ENCODE measurements around the gene SMOC2. TPM values are rescaled to one million over a fixed set of nuclear protein-coding genes. Genes with fewer than 3 reads are reported as not detected.

The SMOC2 gene
- polyA plus RNA-seq, 1 of the 3 experiments (the other 2 are of a cell fraction), result not detected

DNA sequence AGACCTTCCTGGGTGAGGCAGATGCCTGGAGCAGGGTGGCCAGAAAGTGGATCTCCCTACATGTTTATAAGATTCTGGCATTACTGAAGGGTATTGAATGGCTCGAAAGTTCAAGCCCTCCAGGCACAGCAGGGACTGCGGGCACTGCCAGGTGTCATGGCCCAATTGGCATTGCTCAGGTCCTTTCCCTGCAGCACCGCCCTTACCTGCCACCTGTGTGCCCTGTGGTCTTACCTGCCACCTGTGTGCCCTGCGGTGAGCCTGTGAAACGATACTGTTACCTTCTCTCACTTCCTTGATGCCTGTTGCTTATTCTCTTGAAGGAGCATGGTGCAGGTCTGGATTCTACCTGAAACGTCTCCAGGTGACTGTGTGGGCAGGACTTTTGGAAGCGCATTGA is 32.2 kb downstream of the SMOC2 start:
- H3K9me3 ChIP-seq, result no peaks in the 10 kb centered on the region
- TF ChIP-seq, protein P1, sequence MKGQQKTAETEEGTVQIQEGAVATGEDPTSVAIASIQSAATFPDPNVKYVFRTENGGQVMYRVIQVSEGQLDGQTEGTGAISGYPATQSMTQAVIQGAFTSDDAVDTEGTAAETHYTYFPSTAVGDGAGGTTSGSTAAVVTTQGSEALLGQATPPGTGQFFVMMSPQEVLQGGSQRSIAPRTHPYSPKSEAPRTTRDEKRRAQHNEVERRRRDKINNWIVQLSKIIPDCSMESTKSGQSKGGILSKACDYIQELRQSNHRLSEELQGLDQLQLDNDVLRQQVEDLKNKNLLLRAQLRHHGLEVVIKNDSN (IDR thresholded peaks at IDR 0.05; ENCODE audit: borderline replicate concordance, low read depth), result no peak
- no peak for TF ChIP-seq GABPA (IDR thresholded peaks at IDR 0.05; ENCODE audit: low read depth)
- TF ChIP-seq SIN3A (IDR thresholded peaks at IDR 0.05; ENCODE audit: borderline replicate concordance, low read depth, low read length), result no peak
- TF ChIP-seq ELF1 (IDR thresholded peaks at IDR 0.05), result no peak
- H3K36me3 ChIP-seq (replicated peaks in 1 of 2; ENCODE audit: control insufficient read depth in 1 of 2, insufficient read depth in 2 of 2, low read length in 1 of 2), result no peaks in the 10 kb centered on the region
- ChIA-PET CTCF (no interaction called here), POLR2A (no interaction called here)
- H3K9ac ChIP-seq, result no peak overlapping the region
- H3K79me2 ChIP-seq (ENCODE audit: insufficient read depth), result no peaks in the 10 kb centered on the region
- no peak overlapping the region for H3K4me3 ChIP-seq (ENCODE audit: low read depth in 2 of 2, low read length in 1 of 2)
- H2AFZ ChIP-seq (ENCODE audit: low read depth), result no peak overlapping the region
- H3K4me1 ChIP-seq (ENCODE audit: control insufficient read depth in 1 of 2, insufficient read depth in 2 of 2, low read depth in 1 of 2, low read length in 1 of 2), result no peaks in the 10 kb centered on the region; a peak in 1 of 4 replicates
- 33% methylated on average over 6 of the region's 7 CpGs for WGBS (ENCODE audit: low lambda C conversion rate)
- no peak for DNase-seq
- H3K27ac ChIP-seq (ENCODE audit: low read depth in 2 of 2, low read length in 1 of 2), result no peak overlapping the region
- no peaks in the 10 kb centered on the region for H3F3A ChIP-seq (replicated peaks; ENCODE audit: insufficient read depth)
- H4K20me1 ChIP-seq (ENCODE audit: insufficient read depth), result no peaks in the 10 kb centered on the region
- H3K4me2 ChIP-seq, result no peak overlapping the region
- no peaks in the 10 kb centered on the region for H3K9me2 ChIP-seq
- H3K27me3 ChIP-seq (ENCODE audit: insufficient read depth), result no peaks in the 10 kb centered on the region

DNA sequence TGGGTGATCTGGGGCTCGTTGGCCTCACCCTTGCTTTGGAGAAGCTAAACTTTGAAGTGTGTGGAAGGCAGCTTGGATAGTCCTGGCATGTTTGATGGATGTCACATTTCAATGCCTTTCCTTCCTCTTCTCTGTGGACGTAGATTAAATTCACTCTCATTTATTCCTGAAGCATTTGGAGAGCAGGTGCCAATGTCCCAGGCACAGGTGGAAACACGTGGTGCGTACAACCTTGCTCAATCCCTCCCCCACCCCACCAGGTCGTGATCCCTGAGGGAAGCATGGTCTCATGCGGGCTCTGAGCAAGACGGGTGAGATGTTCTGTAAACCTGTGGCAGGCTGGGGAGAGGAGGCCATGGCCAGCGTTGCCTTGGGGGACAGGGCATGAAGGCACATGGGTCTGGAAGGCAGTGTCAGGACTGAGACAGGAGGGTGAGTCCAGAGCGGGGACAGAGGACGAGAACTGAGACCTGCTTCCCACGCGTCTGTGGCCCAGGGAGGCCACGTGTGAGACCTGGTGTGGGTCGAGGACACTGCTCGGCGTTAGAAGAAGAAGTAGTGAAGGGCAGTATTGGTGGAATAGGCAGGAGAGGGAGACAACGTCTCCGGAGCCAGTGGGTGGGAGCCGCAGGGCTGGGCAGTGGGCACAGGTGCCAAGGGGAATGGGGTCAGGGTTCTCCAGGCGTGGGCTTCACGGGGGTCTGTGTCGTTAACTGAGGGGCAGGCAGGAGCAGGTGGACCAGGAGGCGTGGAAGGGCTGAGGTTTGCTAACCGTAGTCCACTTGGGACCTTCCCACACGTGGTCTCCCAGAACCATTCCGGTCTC is 34.4 kb downstream of the SMOC2 start:
- Histone ChIP-seq H3K4me2 (no peak overlapping the region), H3K79me2 (ENCODE audit: insufficient read depth) (no peaks in the 10 kb centered on the region), H2AFZ (ENCODE audit: low read depth) (no peak overlapping the region), H3K4me1 (ENCODE audit: control insufficient read depth in 1 of 2, insufficient read depth in 2 of 2, low read depth in 1 of 2, low read length in 1 of 2) (no peaks in the 10 kb centered on the region), H3K36me3 (replicated peaks in 1 of 2; ENCODE audit: control insufficient read depth in 1 of 2, insufficient read depth in 2 of 2, low read length in 1 of 2) (no peaks in the 10 kb centered on the region), H3K9me3 (no peaks in the 10 kb centered on the region), H3F3A (replicated peaks; ENCODE audit: insufficient read depth) (no peaks in the 10 kb centered on the region), H4K20me1 (ENCODE audit: insufficient read depth) (no peaks in the 10 kb centered on the region), H3K27me3 (ENCODE audit: insufficient read depth) (no peaks in the 10 kb centered on the region), H3K27ac (ENCODE audit: low read depth in 2 of 2, low read length in 1 of 2) (no peak overlapping the region), H3K9me2 (no peaks in the 10 kb centered on the region), H3K9ac (no peak overlapping the region), H3K4me3 (ENCODE audit: low read depth in 2 of 2, low read length in 1 of 2) (no peak overlapping the region)
- TF ChIP-seq, protein P2, sequence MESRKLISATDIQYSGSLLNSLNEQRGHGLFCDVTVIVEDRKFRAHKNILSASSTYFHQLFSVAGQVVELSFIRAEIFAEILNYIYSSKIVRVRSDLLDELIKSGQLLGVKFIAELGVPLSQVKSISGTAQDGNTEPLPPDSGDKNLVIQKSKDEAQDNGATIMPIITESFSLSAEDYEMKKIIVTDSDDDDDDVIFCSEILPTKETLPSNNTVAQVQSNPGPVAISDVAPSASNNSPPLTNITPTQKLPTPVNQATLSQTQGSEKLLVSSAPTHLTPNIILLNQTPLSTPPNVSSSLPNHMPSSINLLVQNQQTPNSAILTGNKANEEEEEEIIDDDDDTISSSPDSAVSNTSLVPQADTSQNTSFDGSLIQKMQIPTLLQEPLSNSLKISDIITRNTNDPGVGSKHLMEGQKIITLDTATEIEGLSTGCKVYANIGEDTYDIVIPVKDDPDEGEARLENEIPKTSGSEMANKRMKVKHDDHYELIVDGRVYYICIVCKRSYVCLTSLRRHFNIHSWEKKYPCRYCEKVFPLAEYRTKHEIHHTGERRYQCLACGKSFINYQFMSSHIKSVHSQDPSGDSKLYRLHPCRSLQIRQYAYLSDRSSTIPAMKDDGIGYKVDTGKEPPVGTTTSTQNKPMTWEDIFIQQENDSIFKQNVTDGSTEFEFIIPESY (IDR thresholded peaks at IDR 0.05; ENCODE audit: borderline replicate concordance, low read depth), result no peak
- TF ChIP-seq RFX5 (IDR thresholded peaks at IDR 0.05; ENCODE audit: low read length) (no peak), POLR2AphosphoS5 (IDR thresholded peaks at IDR 0.05; ENCODE audit: low read depth, low read length) (no peak), CHD2 (IDR thresholded peaks at IDR 0.05; ENCODE audit: low read length, partially characterized antibody) (no peak), GABPA (IDR thresholded peaks at IDR 0.05; ENCODE audit: low read depth) (no peak), FOXM1 (IDR thresholded peaks at IDR 0.05; ENCODE audit: low read depth) (no peak), RCOR1 (IDR thresholded peaks at IDR 0.05; ENCODE audit: low read length) (no peak)
- TF ChIP-seq, protein P3, sequence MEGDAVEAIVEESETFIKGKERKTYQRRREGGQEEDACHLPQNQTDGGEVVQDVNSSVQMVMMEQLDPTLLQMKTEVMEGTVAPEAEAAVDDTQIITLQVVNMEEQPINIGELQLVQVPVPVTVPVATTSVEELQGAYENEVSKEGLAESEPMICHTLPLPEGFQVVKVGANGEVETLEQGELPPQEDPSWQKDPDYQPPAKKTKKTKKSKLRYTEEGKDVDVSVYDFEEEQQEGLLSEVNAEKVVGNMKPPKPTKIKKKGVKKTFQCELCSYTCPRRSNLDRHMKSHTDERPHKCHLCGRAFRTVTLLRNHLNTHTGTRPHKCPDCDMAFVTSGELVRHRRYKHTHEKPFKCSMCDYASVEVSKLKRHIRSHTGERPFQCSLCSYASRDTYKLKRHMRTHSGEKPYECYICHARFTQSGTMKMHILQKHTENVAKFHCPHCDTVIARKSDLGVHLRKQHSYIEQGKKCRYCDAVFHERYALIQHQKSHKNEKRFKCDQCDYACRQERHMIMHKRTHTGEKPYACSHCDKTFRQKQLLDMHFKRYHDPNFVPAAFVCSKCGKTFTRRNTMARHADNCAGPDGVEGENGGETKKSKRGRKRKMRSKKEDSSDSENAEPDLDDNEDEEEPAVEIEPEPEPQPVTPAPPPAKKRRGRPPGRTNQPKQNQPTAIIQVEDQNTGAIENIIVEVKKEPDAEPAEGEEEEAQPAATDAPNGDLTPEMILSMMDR (IDR thresholded peaks at IDR 0.05), result no peak
- TF ChIP-seq, protein P4, sequence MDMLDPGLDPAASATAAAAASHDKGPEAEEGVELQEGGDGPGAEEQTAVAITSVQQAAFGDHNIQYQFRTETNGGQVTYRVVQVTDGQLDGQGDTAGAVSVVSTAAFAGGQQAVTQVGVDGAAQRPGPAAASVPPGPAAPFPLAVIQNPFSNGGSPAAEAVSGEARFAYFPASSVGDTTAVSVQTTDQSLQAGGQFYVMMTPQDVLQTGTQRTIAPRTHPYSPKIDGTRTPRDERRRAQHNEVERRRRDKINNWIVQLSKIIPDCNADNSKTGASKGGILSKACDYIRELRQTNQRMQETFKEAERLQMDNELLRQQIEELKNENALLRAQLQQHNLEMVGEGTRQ (IDR thresholded peaks at IDR 0.05; ENCODE audit: borderline replicate concordance, low read depth, low read length), result no peak
- TF ChIP-seq, protein P5, sequence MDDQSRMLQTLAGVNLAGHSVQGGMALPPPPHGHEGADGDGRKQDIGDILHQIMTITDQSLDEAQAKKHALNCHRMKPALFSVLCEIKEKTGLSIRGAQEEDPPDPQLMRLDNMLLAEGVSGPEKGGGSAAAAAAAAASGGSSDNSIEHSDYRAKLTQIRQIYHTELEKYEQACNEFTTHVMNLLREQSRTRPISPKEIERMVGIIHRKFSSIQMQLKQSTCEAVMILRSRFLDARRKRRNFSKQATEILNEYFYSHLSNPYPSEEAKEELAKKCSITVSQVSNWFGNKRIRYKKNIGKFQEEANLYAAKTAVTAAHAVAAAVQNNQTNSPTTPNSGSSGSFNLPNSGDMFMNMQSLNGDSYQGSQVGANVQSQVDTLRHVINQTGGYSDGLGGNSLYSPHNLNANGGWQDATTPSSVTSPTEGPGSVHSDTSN (IDR thresholded peaks at IDR 0.05), result no peak
- TF ChIP-seq, protein P6, sequence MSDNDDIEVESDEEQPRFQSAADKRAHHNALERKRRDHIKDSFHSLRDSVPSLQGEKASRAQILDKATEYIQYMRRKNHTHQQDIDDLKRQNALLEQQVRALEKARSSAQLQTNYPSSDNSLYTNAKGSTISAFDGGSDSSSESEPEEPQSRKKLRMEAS (IDR thresholded peaks at IDR 0.05; ENCODE audit: low read depth), result no peak
- WGBS (ENCODE audit: low lambda C conversion rate), result 33% methylated on average over 21 of the region's 26 CpGs
- ChIA-PET CTCF (no interaction called here), POLR2A (no interaction called here)
- DNase-seq, result no peak
